Gastrocnemius medialis (tissue), 4 donors: ENCODE results near the gene PDE4D. TPM values are rescaled to one million over a fixed set of nuclear protein-coding genes. Genes with fewer than 3 reads are reported as not detected.

ENCODE experiments used
- ATAC-seq, 2 donors: fragments of 150-250 bp; one replicate each; pipeline ENCODE4 v1.9.1; 2016
- DNase-seq, 2 donors: peaks; one replicate each; pipeline ENCODE4 v3.0.0-alpha.2; 2019
- H3K27ac ChIP-seq, 4 donors: fragments of 200-600 bp; sonication (generic); 1 replicate in 1 of 4; 2 replicates in 3 of 4; pipeline ENCODE4 v1.5.1; 2016 to 2018; ENCODE audit warnings: mild to moderate bottlenecking in 2 of 4, moderate library complexity in 1 of 4
- H3K27me3 ChIP-seq, 3 donors: fragments of 200-600 bp; sonication (generic) in 2 of 3; 1 replicate in 1 of 3; 2 replicates in 2 of 3; pipeline versions ENCODE4 v1.5.1 to v1.6.0; 2016 to 2019; ENCODE audit warnings: mild to moderate bottlenecking in 1 of 3, moderate library complexity in 1 of 3
- H3K36me3 ChIP-seq, 2 donors: fragments of 200-600 bp; sonication (generic) in 1 of 2; one replicate each; pipeline ENCODE4 v1.5.1; 2017 to 2018
- H3K4me1 ChIP-seq, 2 donors: fragments of 200-600 bp; sonication (generic) in 1 of 2; one replicate each; pipeline ENCODE4 v1.5.1; 2016 to 2017; ENCODE audit warnings: mild to moderate bottlenecking in 2 of 2
- H3K4me3 ChIP-seq, 4 donors: fragments of 200-600 bp; sonication (generic) in 3 of 4; 1 replicate in 1 of 4; 2 replicates in 3 of 4; pipeline ENCODE4 v1.5.1; 2016 to 2019; ENCODE audit warnings: mild to moderate bottlenecking in 2 of 4
- H3K9me3 ChIP-seq, 3 donors: fragments of 200-600 bp; sonication (generic) in 2 of 3; 1 replicate in 1 of 3; 2 replicates in 2 of 3; pipeline ENCODE4 v1.5.1; 2016 to 2019
- CTCF ChIP-seq, 5 experiments: fragments of 450-650 bp in 3 of 5; fragments of 200-600 bp in 2 of 5; sonication (generic) in 2 of 5; IDR thresholded peaks in 4 of 5; conservative IDR thresholded peaks in 1 of 5; 1 replicate in 4 of 5; 2 replicates in 1 of 5; pipeline ENCODE4 v1.5.1; 2016 to 2019; ENCODE audit warnings: antibody characterized with exemption in 5 of 5, mild to moderate bottlenecking in 3 of 5, moderate library complexity in 3 of 5
- POLR2A ChIP-seq, 2 donors: fragments of 450-650 bp; IDR thresholded peaks; one replicate each; pipeline ENCODE4 v1.6.1; 2017; ENCODE audit warnings: antibody characterized with exemption in 2 of 2, mild to moderate bottlenecking in 2 of 2, moderate library complexity in 2 of 2
- in situ Hi-C, 4 donors: fragments of 200-750 bp; cut with MboI; loops; one replicate each; pipeline versions ENCODE4 v1.15.0 to v1.8.0; 2017; ENCODE audit warnings: low sequenced_read_pairs in 4 of 4
- intact Hi-C: fragments of 100-400 bp; cut with DNase I; formaldehyde crosslinking; loops from one replicate; pipeline ENCODE4 v1.15.1; 2023; ENCODE audit warnings: low total_unique reads
- total RNA-seq, 4 donors: library from RNA; depleted of rRNA; stranded (reverse); fragments of >200 nt; gene quantifications; one replicate each; pipeline versions ENCODE4 v1.1.0 to v1.2.3, GENCODE V29; 2016

The PDE4D gene
- total RNA-seq, 4 donors from 2014 or later: 133 to 223 (median 185) TPM

- peaks cover 13 to 19% of the 10 kb centered on the region in 2 donors for H3K4me1 ChIP-seq
- intact Hi-C loops (no loop called here), in situ Hi-C loops (no loop called here)
- H3K27me3 ChIP-seq: no peaks in the 10 kb centered on the region
- no peaks in the 10 kb centered on the region for H3K36me3 ChIP-seq
- no peaks in the 10 kb centered on the region for H3K9me3 ChIP-seq
- TF ChIP-seq CTCF (IDR thresholded peaks at IDR 0.05 in 4 of 5, conservative IDR thresholded peaks at IDR 0.05 in 1 of 5) (no peak), POLR2A (IDR thresholded peaks at IDR 0.05) (no peak)
- DNase-seq (no peak), ATAC-seq (no peak)
- H3K4me3 ChIP-seq: no peak overlapping the region
- no peak overlapping the region for H3K27ac ChIP-seq
These were observed 151.9 kb downstream of the PDE4D start for GRCh38 chr5:59741599-59741998.

- Histone ChIP-seq H3K9me3 (no peaks in the 10 kb centered on the region), H3K27ac (no peak overlapping the region), H3K4me3 (no peak overlapping the region), H3K27me3 (no peaks in the 10 kb centered on the region), H3K4me1 (no peaks in the 10 kb centered on the region), H3K36me3 (no peaks in the 10 kb centered on the region)
- in situ Hi-C loops: no loop called here
- intact Hi-C loops: no loop called here
- ATAC-seq (no peak), DNase-seq (no peak)
- no peak for TF ChIP-seq POLR2A (IDR thresholded peaks at IDR 0.05)
- no peak for TF ChIP-seq CTCF (IDR thresholded peaks at IDR 0.05 in 4 of 5, conservative IDR thresholded peaks at IDR 0.05 in 1 of 5)
These were observed 155.5 kb downstream of the PDE4D start for GRCh38 chr5:59738024-59738423.

GRCh38 chr5:59732806-59733205, 160.7 kb downstream of the PDE4D start:
- Histone ChIP-seq H3K36me3 (no peaks in the 10 kb centered on the region), H3K27me3 (no peaks in the 10 kb centered on the region), H3K9me3 (no peaks in the 10 kb centered on the region), H3K4me1 (no peaks in the 10 kb centered on the region), H3K27ac (no peak overlapping the region), H3K4me3 (no peak overlapping the region)
- in situ Hi-C loops (no loop called here), intact Hi-C loops (no loop called here)
- TF ChIP-seq CTCF (IDR thresholded peaks at IDR 0.05 in 4 of 5, conservative IDR thresholded peaks at IDR 0.05 in 1 of 5) (no peak), POLR2A (IDR thresholded peaks at IDR 0.05) (no peak)
- ATAC-seq: no peak
- DNase-seq: no peak

- ATAC-seq (no peak), DNase-seq (no peak)
- H3K9me3 ChIP-seq: no peaks in the 10 kb centered on the region
- H3K27me3 ChIP-seq: no peaks in the 10 kb centered on the region
- no peak overlapping the region for H3K4me3 ChIP-seq
- H3K4me1 ChIP-seq: no peaks in the 10 kb centered on the region
- intact Hi-C loops (no loop called here), in situ Hi-C loops (no loop called here)
- H3K36me3 ChIP-seq: no peaks in the 10 kb centered on the region
- TF ChIP-seq POLR2A (IDR thresholded peaks at IDR 0.05): no peak
- TF ChIP-seq CTCF (IDR thresholded peaks at IDR 0.05 in 4 of 5, conservative IDR thresholded peaks at IDR 0.05 in 1 of 5): no peak
- no peak overlapping the region for H3K27ac ChIP-seq
These were observed 161.2 kb downstream of the PDE4D start for GRCh38 chr5:59732301-59732700.

GRCh38 chr5:59731809-59732208, 161.7 kb downstream of the PDE4D start:
- TF ChIP-seq POLR2A (IDR thresholded peaks at IDR 0.05) (no peak), CTCF (IDR thresholded peaks at IDR 0.05 in 4 of 5, conservative IDR thresholded peaks at IDR 0.05 in 1 of 5) (no peak)

More at GRCh38 chr5:59731809-59732208, 161.7 kb downstream of the PDE4D start:
- Histone ChIP-seq H3K36me3 (no peaks in the 10 kb centered on the region), H3K4me1 (no peaks in the 10 kb centered on the region), H3K9me3 (no peaks in the 10 kb centered on the region), H3K4me3 (no peak overlapping the region), H3K27me3 (no peaks in the 10 kb centered on the region), H3K27ac (no peak overlapping the region)
- DNase-seq (no peak), ATAC-seq (no peak)
- intact Hi-C loops: no loop called here
- in situ Hi-C loops: no loop called here
